HepG2 (cell line): ENCODE measurements around the gene MTFR1L. TPM values are rescaled to one million over a fixed set of nuclear protein-coding genes. Genes with fewer than 3 reads are reported as not detected.
A peak's percentile ranks its signal among the peaks of the same experiment; 100 is the strongest.

Experiments
- ATF1 ChIP-seq: IDR thresholded peaks from 2 replicates; pipeline ENCODE4 v1.6.1; 2016; ENCODE audit warnings: mild to moderate bottlenecking, control low read depth
- HDAC2 ChIP-seq: sonication (generic); formaldehyde crosslinking; IDR thresholded peaks from 2 replicates; pipeline ENCODE4 v1.4.0; 2020; ENCODE audit warnings: missing genetic modification reagents
- KAT8 ChIP-seq: IDR thresholded peaks from 2 replicates; pipeline ENCODE4 v1.6.1; 2016; ENCODE audit warnings: missing genetic modification reagents, missing compliant biosample characterization
- MIER3 ChIP-seq: IDR thresholded peaks from 2 replicates; pipeline ENCODE4 v1.6.1; 2016; ENCODE audit warnings: missing compliant biosample characterization, borderline replicate concordance
- PHF8 ChIP-seq: sonication (generic); formaldehyde crosslinking; IDR thresholded peaks from 2 replicates; pipeline ENCODE4 v1.5.0; 2020; ENCODE audit warnings: missing genetic modification reagents
- RFX5 ChIP-seq: IDR thresholded peaks from 2 replicates; pipeline ENCODE4 v1.6.1; 2011; ENCODE audit warnings: low read depth, low read length, improper control_type of control experiment
- SKI ChIP-seq: fragments of 450-650 bp; IDR thresholded peaks from one replicate; pipeline ENCODE4 v1.6.1; 2018; ENCODE audit warnings: mild to moderate bottlenecking; ENCODE audit not compliant: partially characterized antibody
- SP140L ChIP-seq: sonication (generic); formaldehyde crosslinking; IDR thresholded peaks from 2 replicates; pipeline ENCODE4 v1.4.0; 2020; ENCODE audit warnings: missing genetic modification reagents, borderline replicate concordance
- SRY ChIP-seq: sonication (generic); formaldehyde crosslinking; IDR thresholded peaks from 2 replicates; pipeline ENCODE4 v1.8.0; 2022; ENCODE audit warnings: mild to moderate bottlenecking, missing genetic modification reagents
- TBX2 ChIP-seq: sonication (generic); formaldehyde crosslinking; IDR thresholded peaks from 2 replicates; pipeline ENCODE4 v1.5.0; 2020; ENCODE audit warnings: missing genetic modification reagents, mild to moderate bottlenecking, borderline replicate concordance
- TP53 ChIP-seq: sonication (generic); formaldehyde crosslinking; conservative IDR thresholded peaks from 2 replicates; pipeline ENCODE4 v1.4.0; 2020; ENCODE audit warnings: missing genetic modification reagents
- TSC22D2 ChIP-seq: sonication (generic); formaldehyde crosslinking; IDR thresholded peaks from 2 replicates; pipeline ENCODE4 v1.5.1; 2020; ENCODE audit warnings: missing genetic modification reagents, mild to moderate bottlenecking, borderline replicate concordance
- ZC3H13 ChIP-seq: sonication (generic); formaldehyde crosslinking; IDR thresholded peaks from 2 replicates; pipeline ENCODE4 v1.8.1; 2023; ENCODE audit warnings: mild to moderate bottlenecking, missing genetic modification reagents, moderate library complexity
- ZNF12 ChIP-seq: sonication (generic); formaldehyde crosslinking; IDR thresholded peaks from 2 replicates; pipeline ENCODE4 v1.5.0; 2020; ENCODE audit warnings: missing genetic modification reagents
- ZNF383 ChIP-seq: sonication (generic); formaldehyde crosslinking; IDR thresholded peaks from 2 replicates; pipeline ENCODE4 v1.4.0; 2020; ENCODE audit warnings: missing genetic modification reagents, mild to moderate bottlenecking, borderline replicate concordance
- ZNF558 ChIP-seq: sonication (generic); formaldehyde crosslinking; IDR thresholded peaks from 2 replicates; pipeline ENCODE4 v1.9.0; 2022; ENCODE audit warnings: mild to moderate bottlenecking, missing genetic modification reagents, borderline replicate concordance
- polyA plus RNA-seq, 8 experiments: library from polyadenylated mRNA; depleted of rRNA in 3 of 8; stranded (reverse) in 7 of 8; unstranded in 1 of 8; fragments of >200 nt; fragmentation: Illumina TruSeq in 4 of 8; extraction: Trizol in 4 of 8; gene quantifications; 2 replicates each; pipeline versions ENCODE4 v1.2.1 to v1.2.3, GENCODE V29; 2011 to 2016; ENCODE audit warnings: low read depth in 4 of 8, missing spikeins in 1 of 8, mixed read lengths in 1 of 8; ENCODE audit not compliant: insufficient read depth in 1 of 8
- total RNA-seq, 5 experiments: library from RNA; depleted of rRNA; stranded (reverse); fragments of >200 nt; fragmentation: Illumina TruSeq; extraction: Trizol; gene quantifications; 2 replicates each; pipeline ENCODE4 v1.2.3, GENCODE V29; 2016; ENCODE audit warnings: low read depth in 1 of 5
- TF ChIP-seq, protein P1 (sequence below): sonication (generic); formaldehyde crosslinking; IDR thresholded peaks from 2 replicates; pipeline ENCODE4 v1.4.0; 2020; ENCODE audit warnings: missing genetic modification reagents, borderline replicate concordance
- TF ChIP-seq, protein P2 (sequence below): sonication (generic); formaldehyde crosslinking; IDR thresholded peaks from 2 replicates; pipeline ENCODE4 v1.5.0; 2020; ENCODE audit warnings: mild to moderate bottlenecking, low read depth, missing genetic modification reagents, borderline replicate concordance
- TF ChIP-seq, protein P3 (sequence below): sonication (generic); formaldehyde crosslinking; IDR thresholded peaks from 2 replicates; pipeline ENCODE4 v1.5.1; 2020; ENCODE audit warnings: mild to moderate bottlenecking, moderate library complexity, missing genetic modification reagents
- TF ChIP-seq, protein P4 (sequence below): sonication (generic); formaldehyde crosslinking; IDR thresholded peaks from 2 replicates; pipeline ENCODE4 v1.8.1; 2022; ENCODE audit warnings: mild to moderate bottlenecking, missing genetic modification reagents
- TF ChIP-seq, protein P5 (sequence below): sonication (generic); formaldehyde crosslinking; IDR thresholded peaks from 2 replicates; pipeline ENCODE4 v1.8.0; 2022; ENCODE audit warnings: missing genetic modification reagents, mild to moderate bottlenecking, inconsistent platforms, borderline replicate concordance

Gene MTFR1L
- total and polyA plus RNA-seq, 2 of the 13 experiments (the other 11 are each of a cell fraction or from before 2014, with no cell fraction given) = 38.0 to 55.7 TPM

DNA sequence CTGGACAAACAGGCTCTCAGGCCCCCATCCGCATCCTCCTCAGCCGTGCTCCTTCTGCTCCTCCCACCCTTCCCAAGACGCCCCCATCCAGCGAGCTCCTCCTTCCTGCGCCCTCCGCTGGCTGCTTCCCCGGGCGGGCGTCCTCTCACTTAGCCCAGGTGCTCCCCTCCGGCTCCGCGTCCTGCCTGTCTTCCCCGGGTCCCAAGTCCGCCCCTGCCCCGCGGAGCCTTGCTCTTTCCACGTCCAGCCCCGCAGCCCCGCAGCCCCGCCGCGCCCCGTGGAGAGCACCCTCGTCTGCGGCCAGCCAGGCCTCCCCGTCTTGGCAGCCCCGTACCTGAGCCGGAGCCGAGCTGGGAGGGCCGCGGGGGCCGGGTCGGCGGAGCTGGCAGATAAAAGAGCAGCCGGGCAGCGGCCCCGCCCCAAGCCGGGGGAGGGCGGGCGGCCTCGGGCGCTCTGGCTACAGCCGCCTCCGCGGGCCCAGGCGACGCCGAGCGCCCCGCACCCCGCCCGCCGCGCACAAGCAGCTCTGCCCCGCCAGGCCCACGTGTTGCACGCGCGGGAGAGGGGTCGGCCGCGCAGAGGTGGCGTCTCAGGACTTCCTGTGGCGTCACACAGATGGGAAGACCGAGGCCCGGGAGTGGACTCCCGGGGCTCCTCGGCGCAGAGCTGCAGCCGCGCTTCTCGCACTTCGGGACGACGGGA lies 55.6 kb downstream of the MTFR1L start, which contains the start of gene PAQR7 (continued):
- no peak; the same call in 1 of the 2 replicates for TF ChIP-seq SP140L (CRISPR knock-in tag)
- TF ChIP-seq ZNF558 (CRISPR knock-in tag) = peak; percentile 91; the same call in 1 of the 2 replicates
- TF ChIP-seq, protein P1, sequence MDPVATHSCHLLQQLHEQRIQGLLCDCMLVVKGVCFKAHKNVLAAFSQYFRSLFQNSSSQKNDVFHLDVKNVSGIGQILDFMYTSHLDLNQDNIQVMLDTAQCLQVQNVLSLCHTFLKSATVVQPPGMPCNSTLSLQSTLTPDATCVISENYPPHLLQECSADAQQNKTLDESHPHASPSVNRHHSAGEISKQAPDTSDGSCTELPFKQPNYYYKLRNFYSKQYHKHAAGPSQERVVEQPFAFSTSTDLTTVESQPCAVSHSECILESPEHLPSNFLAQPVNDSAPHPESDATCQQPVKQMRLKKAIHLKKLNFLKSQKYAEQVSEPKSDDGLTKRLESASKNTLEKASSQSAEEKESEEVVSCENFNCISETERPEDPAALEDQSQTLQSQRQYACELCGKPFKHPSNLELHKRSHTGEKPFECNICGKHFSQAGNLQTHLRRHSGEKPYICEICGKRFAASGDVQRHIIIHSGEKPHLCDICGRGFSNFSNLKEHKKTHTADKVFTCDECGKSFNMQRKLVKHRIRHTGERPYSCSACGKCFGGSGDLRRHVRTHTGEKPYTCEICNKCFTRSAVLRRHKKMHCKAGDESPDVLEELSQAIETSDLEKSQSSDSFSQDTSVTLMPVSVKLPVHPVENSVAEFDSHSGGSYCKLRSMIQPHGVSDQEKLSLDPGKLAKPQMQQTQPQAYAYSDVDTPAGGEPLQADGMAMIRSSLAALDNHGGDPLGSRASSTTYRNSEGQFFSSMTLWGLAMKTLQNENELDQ (CRISPR knock-in tag) = 0 out of 2 replicates have a peak, but pooled peaks have one; percentile 24
- TF ChIP-seq MIER3 (CRISPR knock-in tag) = 0 out of 2 replicates have a peak, but pooled peaks have one; percentile 55
- TF ChIP-seq ZC3H13 (CRISPR knock-in tag) = peak; percentile 95
- peak; percentile 55 for TF ChIP-seq HDAC2 (CRISPR knock-in tag)
- TF ChIP-seq, protein P2, sequence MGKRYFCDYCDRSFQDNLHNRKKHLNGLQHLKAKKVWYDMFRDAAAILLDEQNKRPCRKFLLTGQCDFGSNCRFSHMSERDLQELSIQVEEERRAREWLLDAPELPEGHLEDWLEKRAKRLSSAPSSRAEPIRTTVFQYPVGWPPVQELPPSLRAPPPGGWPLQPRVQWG = no peak
- TF ChIP-seq, protein P3, sequence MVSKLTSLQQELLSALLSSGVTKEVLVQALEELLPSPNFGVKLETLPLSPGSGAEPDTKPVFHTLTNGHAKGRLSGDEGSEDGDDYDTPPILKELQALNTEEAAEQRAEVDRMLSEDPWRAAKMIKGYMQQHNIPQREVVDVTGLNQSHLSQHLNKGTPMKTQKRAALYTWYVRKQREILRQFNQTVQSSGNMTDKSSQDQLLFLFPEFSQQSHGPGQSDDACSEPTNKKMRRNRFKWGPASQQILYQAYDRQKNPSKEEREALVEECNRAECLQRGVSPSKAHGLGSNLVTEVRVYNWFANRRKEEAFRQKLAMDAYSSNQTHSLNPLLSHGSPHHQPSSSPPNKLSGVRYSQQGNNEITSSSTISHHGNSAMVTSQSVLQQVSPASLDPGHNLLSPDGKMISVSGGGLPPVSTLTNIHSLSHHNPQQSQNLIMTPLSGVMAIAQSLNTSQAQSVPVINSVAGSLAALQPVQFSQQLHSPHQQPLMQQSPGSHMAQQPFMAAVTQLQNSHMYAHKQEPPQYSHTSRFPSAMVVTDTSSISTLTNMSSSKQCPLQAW (CRISPR knock-in tag) = peak; percentile 40; the same call in 1 of the 2 replicates
- no peak for TF ChIP-seq ATF1
- TF ChIP-seq SRY (CRISPR knock-in tag) = peak; percentile 80; the same call in 1 of the 2 replicates
- TF ChIP-seq, protein P4, sequence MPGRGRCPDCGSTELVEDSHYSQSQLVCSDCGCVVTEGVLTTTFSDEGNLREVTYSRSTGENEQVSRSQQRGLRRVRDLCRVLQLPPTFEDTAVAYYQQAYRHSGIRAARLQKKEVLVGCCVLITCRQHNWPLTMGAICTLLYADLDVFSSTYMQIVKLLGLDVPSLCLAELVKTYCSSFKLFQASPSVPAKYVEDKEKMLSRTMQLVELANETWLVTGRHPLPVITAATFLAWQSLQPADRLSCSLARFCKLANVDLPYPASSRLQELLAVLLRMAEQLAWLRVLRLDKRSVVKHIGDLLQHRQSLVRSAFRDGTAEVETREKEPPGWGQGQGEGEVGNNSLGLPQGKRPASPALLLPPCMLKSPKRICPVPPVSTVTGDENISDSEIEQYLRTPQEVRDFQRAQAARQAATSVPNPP (CRISPR knock-in tag) = peak; percentile 95
- peak; percentile 50 for TF ChIP-seq SKI
- peak; percentile 84 for TF ChIP-seq TBX2 (CRISPR knock-in tag)
- no peak for TF ChIP-seq RFX5
- TF ChIP-seq ZNF12 (CRISPR knock-in tag) = peak; percentile 82
- TF ChIP-seq, protein P5, sequence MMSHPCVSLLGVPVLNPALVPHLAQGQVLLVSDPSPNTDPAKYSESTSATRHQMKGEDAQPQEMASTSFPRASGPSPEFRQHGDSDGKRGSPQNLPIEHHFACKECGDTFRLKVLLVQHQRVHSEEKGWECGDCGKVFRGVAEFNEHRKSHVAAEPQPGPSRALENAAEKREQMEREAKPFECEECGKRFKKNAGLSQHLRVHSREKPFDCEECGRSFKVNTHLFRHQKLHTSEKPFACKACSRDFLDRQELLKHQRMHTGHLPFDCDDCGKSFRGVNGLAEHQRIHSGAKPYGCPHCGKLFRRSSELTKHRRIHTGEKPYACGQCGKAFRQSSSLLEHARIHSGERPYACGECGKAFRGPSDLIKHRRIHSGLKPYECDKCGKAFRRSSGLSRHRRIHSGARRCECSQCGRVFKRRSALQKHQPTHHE (CRISPR knock-in tag) = peak; percentile 66; the same call in 1 of the 2 replicates
- TF ChIP-seq ZNF383 (CRISPR knock-in tag) = no peak
- peak; percentile 96 for TF ChIP-seq TSC22D2 (CRISPR knock-in tag)
- peak; percentile 55; the same call in 1 of the 2 replicates for TF ChIP-seq KAT8 (CRISPR knock-in tag)
- peak; percentile 70 for TF ChIP-seq PHF8 (CRISPR knock-in tag)
- no peak for TF ChIP-seq TP53 (CRISPR knock-in tag)
